ENCODE results near the gene TMEM101. TPM values are rescaled to one million over a fixed set of nuclear protein-coding genes. Genes with fewer than 3 reads are reported as not detected.

Gene TMEM101
- total and polyA plus RNA-seq, 2 of the 8 experiments (the other 6 are each of a cell fraction or from before 2014, with no cell fraction given): 16.1 to 44.7 TPM

- CTCF ChIA-PET (ENCODE audit: partially characterized antibody): interaction anchor here (0.8 to 2.4 kb wide), 4 partner anchors 9 to 94 kb away, joined by 3 to 14 read pairs (median 6); no protein-coding TSS in a partner anchor
- no peak for FAIRE-seq
Measured at GRCh38 chr17:43974382-43975266, 40.1 kb downstream of the TMEM101 start.

More at GRCh38 chr17:43974382-43975266, 40.1 kb downstream of the TMEM101 start:
- no peak overlapping the region for H3K23ac ChIP-seq (ENCODE audit: insufficient read length)
- DNase-seq (ENCODE audit: low read depth in 1 of 2, low spot score in 2 of 2): no peak
- H2BK20ac ChIP-seq (ENCODE audit: low read length): no peak overlapping the region
- H3K79me1 ChIP-seq (ENCODE audit: low read depth, low read length): no peaks in the 10 kb centered on the region
- no peaks in the 10 kb centered on the region for H3K79me2 ChIP-seq (ENCODE audit: control insufficient read depth in 1 of 2, insufficient read depth in 2 of 2, low read length in 2 of 2)
- no peaks in the 10 kb centered on the region for H3K9me3 ChIP-seq (ENCODE audit: insufficient read depth in 2 of 2, low read depth in 1 of 2, low read length in 1 of 2)
- H3K4me1 ChIP-seq (replicated peaks in 1 of 4; ENCODE audit: control insufficient read depth in 3 of 4, insufficient read depth in 4 of 4, low read length in 3 of 4): no peaks in the 10 kb centered on the region
- H3K36me3 ChIP-seq (ENCODE audit: control insufficient read depth in 2 of 4, insufficient read depth in 4 of 4, low read length in 3 of 4): no peaks in the 10 kb centered on the region
- 0 out of 2 replicates have a peak overlapping the region, but pooled peaks have one; percentile 21 for H2AFZ ChIP-seq (ENCODE audit: low read length)
- no peak overlapping the region for H3K4ac ChIP-seq (replicated peaks; ENCODE audit: insufficient read length, low read depth, low read length)
- H3K18ac ChIP-seq (ENCODE audit: extremely low read depth, low read length): no peak overlapping the region
- H3K23me2 ChIP-seq (ENCODE audit: low read depth, low read length): no peaks in the 10 kb centered on the region
- TF ChIP-seq EP300 (IDR thresholded peaks at IDR 0.05; ENCODE audit: borderline replicate concordance in 1 of 2, low read depth in 2 of 2, low read length in 2 of 2) (no peak), SIX5 (IDR thresholded peaks at IDR 0.05; ENCODE audit: low read depth, low read length) (no peak), MAFK (IDR thresholded peaks at IDR 0.05; ENCODE audit: low read depth, low read length) (no peak), TAF1 (IDR thresholded peaks at IDR 0.05; ENCODE audit: low read depth, low read length) (no peak), GTF2F1 (IDR thresholded peaks at IDR 0.05; ENCODE audit: borderline replicate concordance, low read depth, low read length) (no peak)
- H4K5ac ChIP-seq (ENCODE audit: insufficient read length, low read depth, low read length): no peak overlapping the region
- no peaks in the 10 kb centered on the region for H4K20me1 ChIP-seq (replicated peaks in 1 of 2; ENCODE audit: control insufficient read depth in 1 of 2, insufficient read depth in 2 of 2, low read length in 2 of 2)
- H4K91ac ChIP-seq (replicated peaks; ENCODE audit: insufficient read length, low read length): no peak overlapping the region
- no peak overlapping the region for H2BK120ac ChIP-seq (replicated peaks; ENCODE audit: low read depth, low read length)
- H3K27ac ChIP-seq (ENCODE audit: low read depth, low read length): no peak overlapping the region
- 81% methylated on average over 14 of the region's 14 CpGs; no CpG with 5 or more reads in 1 of the 2 experiments for WGBS, 2 experiments (ENCODE audit: extremely low coverage in 1 of 2, insufficient coverage in 1 of 2, insufficient read length in 1 of 2, insufficient replicate concordance in 2 of 2, low coverage in 1 of 2, low lambda C conversion rate in 2 of 2, missing lambda C conversion rate in 1 of 2)
- no peak overlapping the region for H2BK12ac ChIP-seq (ENCODE audit: low read depth, low read length)
- H3K4me3 ChIP-seq (ENCODE audit: extremely low read depth in 1 of 4, insufficient read depth in 2 of 4, low read depth in 3 of 4, low read length in 4 of 4): no peak overlapping the region
- H3K27me3 ChIP-seq (replicated peaks in 1 of 4; ENCODE audit: control insufficient read depth in 3 of 4, extremely low read depth in 1 of 4, insufficient read depth in 3 of 4, low read length in 3 of 4): no peaks in the 10 kb centered on the region
- no peak overlapping the region for H3K56ac ChIP-seq (replicated peaks; ENCODE audit: insufficient read length, low read depth, low read length)
- H2AK5ac ChIP-seq (ENCODE audit: low read depth, low read length): no peak overlapping the region
- H3K14ac ChIP-seq (ENCODE audit: insufficient read length): no peak overlapping the region
- H4K8ac ChIP-seq (ENCODE audit: extremely low read depth, insufficient read depth, low read length): no peak overlapping the region
- POLR2A ChIA-PET (ENCODE audit: partially characterized antibody): interaction anchor here (1.7 kb wide), 1 partner anchor 32 kb away, joined by 3 read pairs; no protein-coding TSS in a partner anchor
- no peak overlapping the region for H2BK15ac ChIP-seq (ENCODE audit: low read length)
- H3K9ac ChIP-seq (replicated peaks in 1 of 4; ENCODE audit: extremely low read depth in 1 of 4, low read depth in 3 of 4, low read length in 3 of 4): peak overlapping the region in 1 of 4 experiments; percentile 30; a peak in 3 of 7 replicates
- H3K4me2 ChIP-seq (ENCODE audit: insufficient read depth in 1 of 2, low read depth in 2 of 2, low read length in 2 of 2): no peak overlapping the region
- no peak overlapping the region for H2BK5ac ChIP-seq (ENCODE audit: low read depth, low read length)

Data from H1 (cell line).